Hepatic stellate cell (primary cell): ENCODE results near the gene SPESP1.

Experiments used
- DNase-seq: peaks from one replicate; pipeline ENCODE4 v3.0.0; 2011; ENCODE audit warnings: low spot score

The SPESP1 gene

GRCh38 chr15:68930268-68931022 lies at the start of gene SPESP1:
Gene SPESP1, plus strand, starts transcription at chr15:68930525. Its CDS starts 129 bp downstream, at chr15:68930654.
- no peak for DNase-seq

DNA sequence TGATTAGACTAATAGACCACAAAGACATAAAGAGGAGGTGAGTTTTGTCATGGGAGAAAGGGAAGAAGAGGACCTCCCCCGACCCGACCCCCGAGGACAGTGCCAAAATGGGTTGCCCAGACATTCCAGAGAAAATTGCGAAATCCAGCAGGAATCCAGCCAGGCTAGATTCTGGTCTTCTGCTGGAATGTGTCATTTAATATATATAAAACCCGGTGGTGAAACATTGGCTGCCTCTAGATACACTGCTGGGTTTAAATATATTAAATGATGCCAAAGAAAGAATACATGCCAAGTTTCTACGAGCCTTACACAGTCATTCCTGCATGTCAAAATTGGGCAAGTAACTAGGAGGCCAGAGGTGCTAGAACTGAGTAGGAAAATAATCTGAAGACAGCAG lies 45.3 kb upstream of the SPESP1 start:
- peak; percentile 8 for DNase-seq

DNA sequence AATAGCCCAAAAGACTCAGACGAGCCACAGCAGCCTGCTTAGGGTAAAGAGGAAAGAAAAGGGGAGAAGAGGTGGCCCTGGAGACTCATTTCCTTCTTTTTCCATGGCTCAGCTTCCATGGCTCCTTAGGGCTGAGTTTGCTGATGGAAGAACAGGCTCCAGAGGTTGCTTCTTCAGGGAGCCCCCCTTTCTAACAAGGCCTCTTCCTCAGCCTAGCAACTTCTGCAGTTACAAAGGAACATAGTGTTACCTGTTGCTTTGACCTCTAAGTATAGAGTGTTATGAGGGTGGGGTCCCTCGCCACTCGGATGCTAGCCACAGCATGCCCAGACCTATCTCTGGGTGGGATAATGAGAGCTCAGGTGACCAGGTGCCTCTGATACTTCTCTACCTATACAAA lies 43.2 kb upstream of the SPESP1 start:
- DNase-seq, result no peak

GRCh38 chr15:68887819-68888218 lies 42.5 kb upstream of the SPESP1 start:
- DNase-seq, result no peak

DNA sequence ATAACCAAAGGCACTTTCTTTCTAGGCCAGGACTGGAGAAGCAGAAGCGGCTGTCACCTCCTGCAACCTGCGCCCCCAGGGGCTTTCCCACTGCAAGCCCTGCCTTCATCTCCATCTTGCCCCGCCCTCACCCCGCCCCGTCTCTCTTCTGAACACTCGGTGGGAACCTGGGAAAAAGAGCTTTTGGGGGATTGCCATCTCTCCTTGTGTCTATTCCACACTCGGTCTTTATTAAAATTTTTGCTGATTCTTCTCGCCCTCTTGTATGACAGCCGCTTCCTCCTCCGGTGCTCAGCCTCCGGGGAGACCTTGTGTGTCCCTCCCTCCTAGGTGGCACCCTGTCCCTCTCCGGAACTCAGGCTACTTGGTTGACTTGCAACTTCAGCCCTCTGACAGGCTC lies 41.9 kb upstream of the SPESP1 start:
- no peak for DNase-seq

- no peak for DNase-seq
Measured at GRCh38 chr15:68894208-68894607, 36.1 kb upstream of the SPESP1 start.

GRCh38 chr15:68896178-68896577 lies 34.1 kb upstream of the SPESP1 start:
- DNase-seq, result no peak

GRCh38 chr15:68897016-68897415 lies 33.3 kb upstream of the SPESP1 start:
- DNase-seq, result no peak

GRCh38 chr15:68900027-68900426 lies 30.3 kb upstream of the SPESP1 start:
- DNase-seq, result no peak

GRCh38 chr15:68907396-68907923 lies 22.9 kb upstream of the SPESP1 start:
- no peak for DNase-seq

- DNase-seq, result no peak
Measured at GRCh38 chr15:68909601-68910100, 20.7 kb upstream of the SPESP1 start.

- no peak for DNase-seq
Measured at GRCh38 chr15:68910341-68910740, 20.0 kb upstream of the SPESP1 start.

DNA sequence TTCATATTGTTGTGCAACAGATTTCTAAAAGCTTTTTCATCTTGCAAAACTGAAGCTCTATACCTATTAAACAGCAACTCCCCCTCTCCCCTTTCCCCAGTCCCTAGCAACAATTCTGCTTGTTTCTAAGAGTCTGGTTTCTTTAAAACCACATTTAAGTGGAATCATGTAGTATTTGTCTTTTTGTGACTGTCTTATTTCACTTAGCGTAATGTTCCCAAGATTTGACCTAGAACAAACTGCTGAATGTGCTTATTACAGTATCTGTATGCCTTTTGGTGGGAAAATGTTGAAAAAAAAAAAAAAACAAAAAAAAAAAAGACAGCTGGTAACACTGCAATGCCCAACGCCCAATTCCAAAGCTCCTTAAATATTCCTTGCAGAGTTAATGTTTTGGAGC lies 19.5 kb upstream of the SPESP1 start:
- no peak for DNase-seq

DNA sequence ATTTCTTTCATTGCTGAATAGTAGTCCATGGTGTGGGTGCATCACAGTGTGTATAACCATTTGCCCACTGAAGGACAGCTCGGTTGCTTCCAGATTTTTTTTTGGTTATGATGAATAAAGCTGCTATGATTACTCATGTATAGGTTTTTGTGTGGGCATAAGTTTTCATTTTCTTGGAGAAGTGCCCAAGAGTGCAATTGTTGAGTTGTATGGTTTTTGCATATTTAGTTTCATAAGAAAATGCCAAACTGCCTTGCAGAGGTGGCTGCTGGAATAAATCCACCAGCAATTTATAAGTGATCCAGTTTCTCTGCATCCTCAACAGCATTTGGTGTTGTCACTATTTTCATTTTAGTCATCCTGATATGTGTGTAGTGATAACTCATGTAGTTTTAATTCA lies 8.4 kb upstream of the SPESP1 start:
- DNase-seq, result no peak

DNA sequence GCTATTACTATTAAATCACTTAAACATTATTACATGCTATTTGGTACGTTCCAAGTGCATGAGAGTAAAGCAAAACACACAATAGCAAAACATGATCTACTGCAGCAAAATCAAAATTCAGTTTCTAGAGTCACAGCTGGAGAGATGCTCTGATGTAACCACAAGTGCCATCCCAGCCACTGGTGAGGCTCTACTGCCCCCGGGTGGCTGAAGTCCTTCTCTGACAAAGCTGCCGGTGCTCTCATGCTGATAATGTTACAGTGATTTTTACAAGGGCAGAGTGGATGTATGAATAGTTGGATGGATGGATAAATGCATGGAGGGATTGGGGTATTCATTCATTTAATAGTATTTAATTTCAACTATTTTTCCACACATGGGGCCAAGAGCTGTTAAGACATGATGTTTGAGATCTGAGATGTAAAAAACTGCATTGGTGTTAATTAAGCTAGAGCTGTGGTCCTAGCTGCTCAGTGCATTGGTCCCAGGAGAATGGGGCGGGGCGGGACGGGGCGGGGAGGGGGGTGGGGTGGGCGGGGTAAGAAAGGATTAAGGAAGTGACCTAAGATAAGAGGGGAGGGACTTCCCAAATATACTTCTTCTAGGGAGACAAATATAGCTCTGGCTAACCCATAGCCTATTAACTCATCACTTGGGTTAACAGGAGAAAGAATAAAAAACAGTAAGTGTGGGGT lies 5.3 kb upstream of the SPESP1 start:
- peak; percentile 75 for DNase-seq

- DNase-seq, result no peak
Measured at GRCh38 chr15:68933001-68933400, 2.7 kb downstream of the SPESP1 start.

DNA sequence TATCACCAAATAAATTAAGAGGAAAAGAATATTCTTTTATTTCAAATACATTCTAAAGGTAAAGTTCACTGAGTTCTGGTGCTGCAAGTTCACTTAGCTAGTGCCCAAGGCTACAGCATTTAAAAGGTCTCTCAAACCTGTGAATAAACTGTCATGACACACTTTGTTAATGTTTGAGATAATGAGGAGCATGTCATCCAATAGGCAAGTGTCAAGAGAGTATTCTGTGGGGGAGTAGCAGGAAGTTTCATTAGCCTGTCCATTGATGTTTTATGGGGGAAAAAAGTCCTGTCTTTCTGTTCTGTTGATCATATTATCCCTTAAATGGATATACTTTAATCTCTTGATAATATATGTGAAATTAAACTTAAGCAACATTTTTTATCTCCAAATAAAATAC lies 4.0 kb downstream of the SPESP1 start:
- DNase-seq, result no peak

- no peak for DNase-seq
Measured at GRCh38 chr15:68935400-68935937, 5.1 kb downstream of the SPESP1 start.

DNA sequence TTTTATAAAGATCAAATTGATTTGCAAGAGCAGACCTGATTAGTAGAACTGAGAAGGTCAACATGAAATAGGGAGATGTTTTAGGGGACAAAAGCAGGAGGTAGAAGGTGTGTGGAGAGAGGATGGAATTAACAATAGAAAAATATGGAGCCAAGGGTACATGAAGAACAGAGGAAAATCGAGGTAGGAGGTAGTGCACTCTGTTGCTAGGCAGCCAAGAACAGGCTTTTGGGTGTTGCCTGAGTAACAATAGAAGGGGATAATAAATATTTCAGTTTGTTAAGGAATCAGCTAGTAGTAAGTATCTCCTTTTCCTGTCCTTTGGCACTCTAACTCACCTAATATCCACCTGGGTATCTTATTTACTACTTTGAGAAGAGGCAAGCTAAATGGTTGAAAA lies 9.2 kb downstream of the SPESP1 start:
- DNase-seq, result no peak

- DNase-seq, result no peak
Measured at GRCh38 chr15:68951813-68952212, 21.5 kb downstream of the SPESP1 start.

DNA sequence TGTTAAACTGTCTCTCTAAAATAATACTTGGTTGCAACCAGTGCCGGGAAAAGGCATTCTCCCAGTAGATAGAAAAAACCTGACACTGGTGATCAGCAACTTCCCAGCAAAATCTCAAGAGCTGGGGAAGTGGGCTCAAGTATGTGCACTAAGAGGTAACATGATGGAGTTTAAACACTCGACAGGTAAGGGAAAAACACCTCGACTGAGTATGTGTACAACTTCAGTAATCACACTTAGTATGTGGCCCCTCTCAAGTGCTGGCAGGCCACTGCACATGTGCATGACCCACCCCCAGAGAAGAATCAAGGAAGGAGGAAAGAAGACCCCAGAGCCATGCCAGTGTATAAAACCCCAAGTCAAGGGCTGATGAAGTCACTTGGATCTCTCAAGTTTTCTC lies 27.4 kb downstream of the SPESP1 start:
- DNase-seq, result no peak

DNA sequence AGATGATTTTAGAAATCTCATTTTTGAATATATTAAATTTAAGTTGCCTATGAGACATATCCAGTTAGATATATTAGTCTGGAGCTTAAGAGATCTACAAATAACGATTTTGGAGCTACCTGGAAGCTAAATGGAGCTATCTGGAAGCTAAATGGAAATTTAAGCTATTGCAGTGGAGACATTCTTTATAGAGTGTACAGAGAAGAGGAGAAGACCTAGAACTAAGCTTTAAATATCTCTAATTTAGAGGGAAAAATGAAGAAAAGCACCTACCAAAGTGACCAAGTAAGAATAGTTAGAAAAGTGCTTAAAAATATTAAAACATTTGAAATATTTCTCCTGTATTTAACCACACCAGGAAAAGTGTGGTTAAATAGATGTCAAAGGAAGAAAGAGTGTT lies 28.3 kb downstream of the SPESP1 start:
- no peak for DNase-seq

GRCh38 chr15:68962465-68962864 lies 32.1 kb downstream of the SPESP1 start:
- DNase-seq, result no peak
